PFSK-1 (cell line): ENCODE results near the gene TMC4.

Experiments
- FOXP2 ChIP-seq: optimal IDR thresholded peaks from 2 replicates; pipeline ENCODE3; 2011; ENCODE audit warnings: borderline replicate concordance, control low read depth, inconsistent platforms; ENCODE audit not compliant: insufficient read depth; ENCODE audit errors: extremely low read length, extremely low read depth
- POLR2AphosphoS5 ChIP-seq: IDR thresholded peaks from 2 replicates; pipeline ENCODE4 v1.6.1; 2012; ENCODE audit warnings: low read depth, mild to moderate bottlenecking, control low read depth, low read length, moderate library complexity
- REST ChIP-seq, 2 experiments: IDR thresholded peaks; 2 replicates each; pipeline versions ENCODE4 v1.6.1 to v1.8.0; 2011 to 2012; ENCODE audit warnings: low read depth in 2 of 2, low read length in 2 of 2, control low read depth in 1 of 2, inconsistent platforms in 1 of 2, mild to moderate bottlenecking in 1 of 2, moderate library complexity in 1 of 2; ENCODE audit not compliant: insufficient read depth in 1 of 2
- SIN3A ChIP-seq: IDR thresholded peaks from 2 replicates; pipeline ENCODE4 v1.6.1; 2012; ENCODE audit warnings: mild to moderate bottlenecking, low read length, moderate library complexity, borderline replicate concordance; ENCODE audit not compliant: insufficient read depth
- TAF1 ChIP-seq: IDR thresholded peaks from 2 replicates; pipeline ENCODE4 v1.6.1; 2012; ENCODE audit warnings: low read length, control low read depth, borderline replicate concordance; ENCODE audit not compliant: insufficient read depth

TMC4 gene

DNA sequence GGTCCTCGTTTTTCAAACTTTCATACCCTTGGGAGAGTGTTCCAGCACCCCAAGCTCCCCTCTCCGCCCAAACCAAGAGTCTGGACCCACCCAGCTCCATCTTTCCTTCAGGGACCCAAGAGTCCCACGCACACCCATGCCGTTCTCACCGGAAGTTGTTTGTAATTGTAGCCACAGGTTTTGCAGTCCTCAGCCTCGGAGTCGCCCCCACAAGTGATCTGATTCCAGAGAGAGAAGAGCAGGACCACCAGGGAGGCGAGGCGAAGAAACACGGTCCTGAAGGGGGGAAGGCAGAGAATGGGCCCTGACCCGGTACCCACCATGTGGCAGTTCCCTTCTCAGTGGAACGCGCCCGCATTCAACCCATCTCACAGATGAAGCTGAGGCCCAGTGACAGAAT is 10.1 kb downstream of the TMC4 start:
- no peak for TF ChIP-seq FOXP2
- no peak for TF ChIP-seq REST (IDR thresholded peaks at IDR 0.05; ENCODE audit: insufficient read depth in 1 of 2, low read depth in 2 of 2, low read length in 2 of 2)
- TF ChIP-seq TAF1 = no peak
- no peak for TF ChIP-seq SIN3A
- no peak for TF ChIP-seq POLR2AphosphoS5

DNA sequence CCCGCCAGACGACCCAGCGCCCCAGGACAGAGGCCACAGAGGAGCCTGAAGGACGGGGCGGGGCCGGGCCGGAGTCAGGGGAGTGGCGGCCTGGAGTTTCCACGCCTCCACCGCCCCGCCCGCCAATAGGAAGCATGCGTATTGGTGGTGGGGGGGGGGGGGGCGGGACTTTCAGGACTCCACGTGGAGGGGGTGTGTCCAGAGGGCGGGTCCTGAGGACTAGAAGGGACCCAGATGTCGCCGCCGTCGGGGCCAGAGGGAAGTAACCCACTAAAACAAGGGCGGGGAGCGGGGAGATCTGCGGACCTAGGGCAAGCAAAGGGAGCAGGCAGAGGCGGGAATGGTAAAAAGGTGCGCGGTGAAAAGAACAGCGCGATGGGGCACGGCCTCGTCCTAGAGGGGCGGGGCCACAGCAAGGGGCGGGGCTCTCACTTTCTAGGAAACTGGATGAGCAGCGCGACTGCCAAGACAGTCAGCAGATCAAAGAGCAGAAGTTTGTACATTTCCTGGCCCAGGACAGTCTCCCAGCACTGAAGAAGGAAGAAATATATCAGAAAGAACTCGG is 10.6 kb downstream of the TMC4 start:
- TF ChIP-seq SIN3A = no peak
- no peak for TF ChIP-seq POLR2AphosphoS5
- no peak for TF ChIP-seq REST (IDR thresholded peaks at IDR 0.05; ENCODE audit: insufficient read depth in 1 of 2, low read depth in 2 of 2, low read length in 2 of 2)
- no peak for TF ChIP-seq TAF1
- no peak for TF ChIP-seq FOXP2

- TF ChIP-seq POLR2AphosphoS5 = no peak
- no peak for TF ChIP-seq REST (IDR thresholded peaks at IDR 0.05; ENCODE audit: insufficient read depth in 1 of 2, low read depth in 2 of 2, low read length in 2 of 2)
- no peak for TF ChIP-seq TAF1
- TF ChIP-seq SIN3A = no peak
Observed at GRCh38 chr19:54160854-54161253, 12.1 kb downstream of the TMC4 start.

- TF ChIP-seq REST (IDR thresholded peaks at IDR 0.05; ENCODE audit: insufficient read depth in 1 of 2, low read depth in 2 of 2, low read length in 2 of 2) = no peak
- TF ChIP-seq TAF1 = no peak
- TF ChIP-seq POLR2AphosphoS5 = no peak
- no peak for TF ChIP-seq FOXP2
- TF ChIP-seq SIN3A = no peak
Observed at GRCh38 chr19:54160182-54160811, 12.7 kb downstream of the TMC4 start.
